ENCODE measurements around the gene LANCL1. TPM values are rescaled to one million over a fixed set of nuclear protein-coding genes. Genes with fewer than 3 reads are reported as not detected.

The LANCL1 gene
- total RNA-seq, 4 donors from 2014 or later, result 41.9 to 44.3 (median 42.8) TPM

- WGBS, 2 donors, result 33 to 38% methylated on average over 3 of the region's 3 CpGs
Observed at GRCh38 chr2:210421916-210422315, 54.6 kb downstream of the LANCL1 start.

DNA sequence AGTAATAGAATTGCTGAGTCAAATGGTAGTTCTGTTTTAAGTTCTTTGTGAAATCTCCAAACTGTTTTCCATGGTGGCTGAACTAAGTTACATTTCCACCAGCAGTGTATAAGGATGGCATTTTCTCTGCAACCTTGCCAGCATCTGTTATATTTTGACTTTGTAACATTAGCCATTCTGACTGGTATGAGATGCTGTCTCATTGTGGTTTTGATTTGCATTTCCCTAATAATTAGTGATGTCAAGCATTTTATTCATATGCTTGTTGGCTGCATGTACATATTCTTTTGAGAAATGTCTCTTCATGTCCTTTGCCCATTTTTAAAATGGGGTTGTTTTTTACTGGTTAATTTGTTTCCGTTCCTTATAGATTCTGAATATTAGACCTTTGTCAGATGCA is 63.9 kb downstream of the LANCL1 start:
- DNase-seq (ENCODE audit: low spot score in 2 of 2), result no peak
- intact Hi-C loops (cut with DNase I; ENCODE audit: low total_unique reads), result no loop called here
- WGBS, 2 donors, result 91 to 97% methylated on average over 1 of the region's 1 CpG
- no peak for TF ChIP-seq CTCF (IDR thresholded peaks at IDR 0.05)
- TF ChIP-seq POLR2A (IDR thresholded peaks at IDR 0.05), result no peak
- no peak overlapping the region for H3K4me3 ChIP-seq (ENCODE audit: low read depth, poor library complexity, severe bottlenecking)

More at GRCh38 chr2:210421916-210422315, 54.6 kb downstream of the LANCL1 start:
- H3K4me3 ChIP-seq (ENCODE audit: low read depth, poor library complexity, severe bottlenecking), result no peak overlapping the region
- TF ChIP-seq CTCF (IDR thresholded peaks at IDR 0.05), result no peak
- no peak for TF ChIP-seq POLR2A (IDR thresholded peaks at IDR 0.05)
- intact Hi-C loops (cut with DNase I; ENCODE audit: low total_unique reads), result no loop called here
- DNase-seq (ENCODE audit: low spot score in 2 of 2), result no peak

DNA sequence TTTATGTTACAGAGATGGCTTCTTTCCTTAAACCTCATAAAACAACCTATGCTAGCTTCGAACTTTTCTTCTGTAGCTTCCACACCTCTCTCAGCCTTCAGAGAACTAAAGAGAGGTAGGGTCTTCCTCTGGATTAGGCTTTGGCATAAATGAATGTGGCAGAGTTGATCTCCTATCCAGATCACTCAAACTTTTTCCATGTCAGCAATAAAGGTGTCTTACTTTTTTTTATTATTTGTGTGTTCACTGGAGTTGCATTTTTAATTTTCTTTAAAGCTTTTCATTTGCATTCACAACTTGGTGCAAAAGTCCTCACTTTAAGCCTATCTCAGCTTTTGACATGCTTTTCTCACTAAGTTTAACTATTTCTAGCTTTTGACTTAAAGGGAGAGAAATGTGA is 66.0 kb downstream of the LANCL1 start:
- H3K4me3 ChIP-seq (ENCODE audit: low read depth, poor library complexity, severe bottlenecking), result no peak overlapping the region
- intact Hi-C loops (cut with DNase I; ENCODE audit: low total_unique reads), result no loop called here
- WGBS, 2 donors, result 83 to 91% methylated on average over 1 of the region's 1 CpG
- TF ChIP-seq CTCF (IDR thresholded peaks at IDR 0.05) (no peak), POLR2A (IDR thresholded peaks at IDR 0.05) (no peak)
- no peak for DNase-seq (ENCODE audit: low spot score in 2 of 2)

DNA sequence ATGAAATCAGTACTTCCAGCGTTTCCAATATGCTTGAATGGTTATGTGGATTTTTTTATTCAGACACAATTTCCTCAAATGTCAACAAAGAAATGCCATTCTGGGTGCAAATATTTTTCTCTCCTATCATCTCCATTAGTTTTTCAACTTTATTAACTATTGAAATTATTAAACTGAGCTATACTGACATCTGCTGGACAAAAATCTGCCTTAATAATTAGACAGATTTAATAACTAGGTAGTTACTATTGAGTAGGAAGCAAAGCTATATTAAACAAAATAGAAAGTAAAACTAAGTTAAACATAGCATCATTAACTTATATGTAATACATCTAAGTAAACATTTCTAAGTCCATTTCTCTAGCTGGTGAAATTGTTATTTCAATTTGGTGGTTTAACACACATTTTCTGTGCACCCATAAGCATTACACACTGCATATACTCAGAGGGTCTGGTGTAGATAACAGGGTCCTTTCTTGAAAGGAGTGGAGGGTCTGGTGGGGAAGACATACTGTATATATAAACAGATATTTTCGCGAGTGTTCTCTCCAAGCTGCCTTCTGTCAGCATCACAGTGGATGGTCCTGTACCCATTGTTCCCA is 77.0 kb downstream of the LANCL1 start:
- intact Hi-C loops (cut with DNase I; ENCODE audit: low total_unique reads), result loop anchor here (10.0 kb wide), 1 partner anchor 155 kb away; no protein-coding TSS in a partner anchor
- no peak overlapping the region for H3K4me3 ChIP-seq (ENCODE audit: low read depth, poor library complexity, severe bottlenecking)
- 57 to 61% methylated on average over 3 of the region's 3 CpGs for WGBS, 2 donors
- no peak for TF ChIP-seq POLR2A (IDR thresholded peaks at IDR 0.05)
- TF ChIP-seq CTCF (IDR thresholded peaks at IDR 0.05), result no peak
- no peak for DNase-seq (ENCODE audit: low spot score in 2 of 2)

DNA sequence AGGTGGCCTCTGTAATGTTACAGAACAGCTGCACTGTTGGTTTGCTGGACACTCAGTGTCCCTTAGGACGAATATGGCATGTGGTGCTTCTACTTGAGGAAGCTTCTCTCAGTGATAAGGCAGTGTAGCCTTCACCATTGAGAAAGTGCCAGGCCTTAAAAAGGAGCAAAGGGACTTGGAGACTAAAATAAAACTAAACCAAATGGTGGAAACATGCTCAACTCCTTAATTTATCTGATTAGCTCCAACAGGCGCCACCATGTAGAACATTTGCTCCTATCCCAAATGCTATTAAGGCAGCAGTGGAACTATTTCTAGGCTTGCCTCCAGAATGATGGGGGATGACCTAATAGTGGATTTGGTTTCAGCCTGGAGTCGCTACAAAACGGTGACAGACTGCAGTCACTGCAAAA is 84.1 kb downstream of the LANCL1 start:
- DNase-seq (ENCODE audit: low spot score in 2 of 2), result no peak
- no peak for TF ChIP-seq CTCF (IDR thresholded peaks at IDR 0.05)
- TF ChIP-seq POLR2A (IDR thresholded peaks at IDR 0.05), result no peak
- H3K4me3 ChIP-seq (ENCODE audit: low read depth, poor library complexity, severe bottlenecking), result no peak overlapping the region
- intact Hi-C loops (cut with DNase I; ENCODE audit: low total_unique reads), result loop anchor here (10.0 kb wide), 1 partner anchor 148 kb away; no protein-coding TSS in a partner anchor
- WGBS, 2 donors, result 37 to 50% methylated on average over 4 of the region's 4 CpGs

DNA sequence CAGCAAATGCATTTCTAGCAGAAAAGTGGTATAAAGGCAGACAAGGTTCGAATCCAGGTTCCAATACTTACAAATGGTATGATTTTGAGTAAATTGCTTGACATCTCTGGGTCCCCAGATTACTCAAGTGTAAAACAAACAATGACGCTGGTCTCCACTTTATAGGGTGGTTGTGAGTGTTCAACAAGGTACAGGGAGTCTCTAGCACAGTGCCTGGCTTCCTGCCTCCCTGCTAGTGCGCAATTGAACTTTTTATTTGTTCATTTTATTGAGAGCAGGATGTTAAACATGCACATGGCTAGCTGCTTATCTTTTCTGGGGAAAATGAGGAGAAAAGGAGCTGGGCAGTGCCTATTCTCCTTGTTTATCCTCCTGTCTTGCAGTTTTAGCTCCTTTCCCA is 86.7 kb downstream of the LANCL1 start:
- intact Hi-C loops (cut with DNase I; ENCODE audit: low total_unique reads), result loop anchor here (10.0 kb wide), 1 partner anchor 145 kb away; no protein-coding TSS in a partner anchor
- TF ChIP-seq CTCF (IDR thresholded peaks at IDR 0.05), result no peak
- TF ChIP-seq POLR2A (IDR thresholded peaks at IDR 0.05), result no peak
- H3K4me3 ChIP-seq (ENCODE audit: low read depth, poor library complexity, severe bottlenecking), result no peak overlapping the region
- WGBS, 2 donors, result 87 to 91% methylated on average over 3 of the region's 3 CpGs
- DNase-seq (ENCODE audit: low spot score in 2 of 2), result no peak

Data from lower leg skin (tissue), 4 donors.